GM19238 (cell line): ENCODE measurements around the gene PHACTR1.
"Not testable (repeated sequence)": the region's sequence is repeated elsewhere in the genome, so short reads cannot be mapped to it uniquely, and the experiment has no call there.

ENCODE experiments used
- DNase-seq: peaks from one replicate; pipeline ENCODE4 v3.0.0; 2011; ENCODE audit warnings: low spot score; ENCODE audit not compliant: insufficient read length

PHACTR1 gene

GRCh38 chr6:13101409-13101808 lies 384.8 kb downstream of the PHACTR1 start:
- DNase-seq = no peak

DNA sequence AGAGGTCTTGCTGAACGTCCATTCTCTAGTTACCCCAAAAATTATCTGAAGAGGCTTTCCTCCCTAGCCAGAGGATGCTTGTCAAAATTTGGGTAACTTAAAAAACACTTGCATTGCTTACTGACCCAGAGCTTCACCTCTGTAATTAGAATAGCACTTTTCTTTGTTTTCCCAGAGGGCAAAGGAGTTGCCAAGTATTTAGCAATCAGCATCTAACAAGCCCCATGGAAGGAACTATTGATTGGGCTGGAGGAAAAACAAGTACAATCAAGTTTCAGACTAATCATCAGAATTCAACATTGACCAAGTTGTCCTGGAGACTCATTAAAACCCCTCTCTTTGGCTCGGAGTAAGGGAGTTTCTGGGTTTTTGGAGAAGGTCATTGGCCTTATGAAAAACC lies 385.4 kb downstream of the PHACTR1 start:
- no peak for DNase-seq

- DNase-seq = no peak
These were observed 386.6 kb downstream of the PHACTR1 start for GRCh38 chr6:13103169-13103568.

GRCh38 chr6:13105139-13105538 lies 388.6 kb downstream of the PHACTR1 start:
- no peak for DNase-seq

- no peak for DNase-seq
These were observed 396.4 kb downstream of the PHACTR1 start for GRCh38 chr6:13112921-13113320.

DNA sequence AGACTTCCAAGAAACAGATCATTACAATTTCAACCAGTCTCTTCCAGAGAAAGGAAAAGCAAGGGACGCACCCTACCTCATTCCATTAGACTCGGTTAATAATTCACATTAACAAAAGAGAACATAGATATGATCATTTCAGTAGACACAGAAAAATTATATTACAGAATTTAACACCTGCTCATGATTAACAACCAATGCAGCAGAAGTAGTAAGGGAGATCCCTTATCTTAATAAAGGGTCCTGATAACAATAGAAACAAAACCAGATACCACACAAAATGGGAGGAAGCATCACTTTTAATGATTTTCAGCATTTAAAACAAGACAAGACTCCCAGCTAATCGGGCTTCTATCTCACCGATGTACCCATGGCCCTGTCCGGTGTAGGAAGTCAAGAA lies 396.8 kb downstream of the PHACTR1 start:
- no peak for DNase-seq

GRCh38 chr6:13113981-13114593 lies 397.5 kb downstream of the PHACTR1 start:
- DNase-seq = no peak

- no peak for DNase-seq
These were observed 399.6 kb downstream of the PHACTR1 start for GRCh38 chr6:13116155-13116554.

DNA sequence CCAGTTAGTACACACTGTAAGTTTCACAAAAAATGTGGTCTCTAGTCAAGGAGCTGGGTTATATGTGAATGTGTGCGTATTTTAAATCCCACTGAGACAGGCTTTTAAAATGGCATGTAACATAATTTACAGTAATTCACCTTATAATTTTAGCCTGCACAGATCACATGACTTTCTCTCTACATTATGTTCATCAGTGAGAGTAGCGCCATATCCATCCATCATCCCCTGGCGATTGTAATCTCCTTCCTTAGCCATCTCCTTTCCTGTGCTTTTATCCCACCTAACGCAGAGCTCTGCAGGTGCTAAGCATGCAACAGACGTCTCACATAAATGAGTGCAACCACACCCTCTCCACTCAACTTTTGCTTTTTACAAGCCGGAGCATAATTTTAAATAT lies 401.0 kb downstream of the PHACTR1 start:
- no peak for DNase-seq

DNA sequence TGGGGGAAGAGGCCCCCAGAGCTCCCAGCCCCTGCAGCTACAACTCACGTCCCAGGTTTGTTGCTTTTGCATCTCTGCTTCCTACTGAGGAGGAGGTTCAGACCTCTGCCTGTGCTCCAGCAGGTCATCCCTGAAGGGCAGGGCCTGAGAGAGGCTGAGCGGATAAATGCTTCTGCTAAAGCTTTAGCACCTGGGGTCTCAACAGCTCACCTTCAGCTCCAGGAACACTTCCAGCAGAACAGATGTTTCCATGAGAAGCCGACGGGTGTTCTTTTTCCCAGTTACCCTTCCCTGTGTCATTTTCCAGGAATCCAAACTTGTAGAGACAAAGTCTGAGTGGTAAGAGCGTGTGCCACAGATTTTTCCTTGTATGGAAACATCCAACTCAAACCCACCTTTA lies 403.0 kb downstream of the PHACTR1 start:
- no peak for DNase-seq

DNA sequence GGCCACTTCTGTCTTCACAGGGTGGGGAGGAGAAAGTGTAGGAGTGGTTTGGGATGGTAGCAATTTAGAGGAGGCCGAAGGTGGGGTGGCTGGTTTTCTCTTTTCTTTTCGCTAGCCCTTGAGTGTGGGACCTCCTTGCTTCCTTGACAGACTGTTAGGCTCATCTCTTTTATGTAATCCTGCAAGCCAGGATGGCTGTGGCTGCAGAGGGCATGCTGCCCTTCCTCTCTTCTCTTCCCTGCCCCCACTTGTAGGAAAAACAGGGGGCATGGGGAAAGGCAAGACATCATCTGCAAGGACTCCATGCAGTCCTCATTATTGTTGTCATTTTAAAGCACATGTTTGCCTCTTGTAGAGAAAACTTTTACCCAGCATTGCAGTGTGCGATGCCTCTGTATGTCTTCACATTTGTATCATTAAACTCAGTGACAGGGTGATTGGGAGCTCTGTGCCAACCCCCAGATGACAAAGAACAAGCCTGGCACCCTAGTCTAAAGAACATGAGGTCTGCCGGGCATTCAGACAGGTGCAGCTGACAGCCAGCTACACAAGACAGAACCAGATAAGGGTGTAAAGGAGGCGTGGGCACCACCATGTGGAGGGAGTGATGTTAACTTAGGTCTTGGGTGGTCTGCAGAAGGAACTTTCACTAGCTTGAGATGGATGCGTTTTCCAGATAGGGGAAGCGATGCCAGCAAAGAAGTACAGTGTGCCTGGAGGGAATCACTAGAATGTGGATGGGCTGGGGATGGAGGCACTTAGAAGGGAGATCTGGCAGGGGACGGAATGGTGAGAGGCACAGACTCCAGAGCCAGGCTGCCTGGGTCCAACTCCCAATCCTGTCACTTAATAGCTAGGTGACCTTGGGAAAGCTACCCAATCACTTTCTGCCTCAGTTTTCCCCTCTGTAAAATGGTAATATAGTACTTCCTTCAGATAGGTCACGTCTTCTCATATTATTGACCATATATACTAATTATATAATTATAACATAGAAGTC lies 404.2 kb downstream of the PHACTR1 start:
- DNase-seq = no peak

DNA sequence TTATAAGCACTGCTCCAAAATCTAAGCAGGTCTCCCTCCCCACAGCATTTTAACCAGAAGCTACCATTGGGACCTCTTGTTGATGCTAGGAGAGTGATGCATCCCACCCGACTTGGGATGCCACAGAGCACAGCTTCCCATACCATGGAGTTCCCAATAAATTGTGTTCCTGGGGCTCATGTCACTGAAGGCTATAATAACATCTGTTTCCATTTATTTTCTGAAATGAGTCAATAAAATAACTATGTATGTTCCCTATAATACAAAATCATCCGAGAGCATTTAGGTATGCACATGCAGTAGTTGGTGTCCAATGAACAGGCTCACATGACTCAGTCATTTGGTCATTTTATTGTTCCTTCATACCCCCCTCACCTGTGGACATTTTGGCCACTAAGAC lies 407.6 kb downstream of the PHACTR1 start:
- DNase-seq = no peak

- DNase-seq = no peak
These were observed 409.3 kb downstream of the PHACTR1 start for GRCh38 chr6:13125841-13126240.

- no peak for DNase-seq
These were observed 415.5 kb downstream of the PHACTR1 start for GRCh38 chr6:13131935-13132661.

DNA sequence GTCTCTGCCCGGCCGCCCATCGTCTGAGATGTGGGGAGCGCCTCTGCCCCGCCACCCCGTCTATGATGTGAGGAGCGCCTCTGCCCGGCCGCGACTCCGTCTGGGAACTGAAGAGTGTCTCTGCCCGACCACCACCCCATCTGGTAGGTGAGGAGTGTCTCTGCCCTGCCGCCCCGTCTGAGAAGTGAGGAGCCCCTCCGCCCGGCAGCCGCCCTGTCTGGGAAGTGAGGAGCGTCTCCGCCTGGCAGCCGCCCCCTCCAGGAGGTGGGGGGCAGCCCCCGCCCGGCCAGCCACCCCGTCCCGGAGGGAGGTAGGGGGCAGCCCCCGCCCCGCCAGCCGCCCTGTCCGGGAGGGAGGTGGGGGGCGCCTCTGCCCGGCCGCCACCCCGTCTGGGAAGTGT lies 417.3 kb downstream of the PHACTR1 start:
- not testable (repeated sequence) for DNase-seq

- DNase-seq = no peak
These were observed 418.6 kb downstream of the PHACTR1 start for GRCh38 chr6:13135152-13135551.

- no peak for DNase-seq
These were observed 422.6 kb downstream of the PHACTR1 start for GRCh38 chr6:13139119-13139518.

GRCh38 chr6:13140980-13141379 lies 424.4 kb downstream of the PHACTR1 start:
- no peak for DNase-seq

DNA sequence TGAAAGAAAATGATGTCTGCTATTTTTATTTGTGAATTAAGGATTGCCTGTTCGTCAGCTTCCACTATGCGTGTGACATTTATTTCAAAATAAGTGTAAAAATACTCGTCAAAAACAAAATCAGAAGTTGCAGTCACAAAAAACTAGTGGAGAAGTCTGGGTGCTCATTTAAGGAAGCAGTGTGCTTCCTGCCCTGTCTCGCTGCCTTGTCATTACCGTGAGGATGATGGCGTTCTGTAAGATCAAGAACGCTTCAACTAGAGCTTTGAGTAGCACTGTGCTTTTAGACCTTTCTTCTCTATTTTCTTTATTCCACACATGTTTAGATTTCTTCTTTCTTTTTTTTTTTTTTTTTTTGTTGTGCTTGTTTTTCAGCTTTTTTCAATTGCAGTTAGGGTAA lies 424.8 kb downstream of the PHACTR1 start:
- DNase-seq = no peak

- DNase-seq = no peak
These were observed 426.0 kb downstream of the PHACTR1 start for GRCh38 chr6:13142611-13143010.

- no peak for DNase-seq
These were observed 429.9 kb downstream of the PHACTR1 start for GRCh38 chr6:13146442-13146841.

DNA sequence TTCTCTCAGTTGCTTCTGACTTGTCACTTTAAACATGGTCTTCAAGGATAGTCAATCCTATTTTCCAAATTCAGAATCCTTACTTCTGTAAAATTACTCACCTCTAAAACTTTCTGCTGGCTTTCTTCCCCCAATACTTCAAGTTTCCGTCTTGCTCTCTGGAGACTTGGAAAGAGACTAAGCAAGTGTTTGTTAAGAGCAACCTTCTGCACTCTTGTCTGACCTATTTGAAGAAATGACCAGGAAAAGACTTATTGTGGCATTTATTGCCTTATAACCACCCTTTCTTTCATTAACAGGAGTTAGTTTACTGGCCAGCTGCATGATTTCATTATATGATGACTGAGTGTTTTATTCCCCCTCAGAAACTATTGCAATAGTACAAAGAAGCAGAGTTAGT lies 430.8 kb downstream of the PHACTR1 start:
- no peak for DNase-seq
